PC-3 (cell line): ENCODE data around the gene SYNGR3. TPM values are rescaled to one million over a fixed set of nuclear protein-coding genes. Genes with fewer than 3 reads are reported as not detected.

Experiments used
- ATAC-seq: fragments of 200-7000 bp; cut with Tn5 transposase; 2 replicates; pipeline ENCODE4 v1.9.1; 2020; ENCODE audit warnings: mild to moderate bottlenecking, moderate library complexity
- BruUV-seq: library from RNA; stranded (reverse); fragments of 400-500 nt; replicated peaks from 2 replicates; lab custom pipeline; 2021; lab: Mats Ljungman, UMichigan
- CTCF ChIA-PET: fragments of 300-600 bp; sonication (Branson Sonifier 250); formaldehyde crosslinking; loops from one replicate; lab custom pipeline; 2022; ENCODE audit warnings: antibody characterized with exemption; lab: Charles Lee
- POLR2A ChIA-PET: fragments of 300-600 bp; sonication (Branson Sonifier 250); formaldehyde crosslinking; loops from one replicate; lab custom pipeline; 2022; ENCODE audit warnings: antibody characterized with exemption; ENCODE audit not compliant: unreplicated experiment; lab: Charles Lee
- DNase-seq: peaks from one replicate; pipeline ENCODE4 v3.0.0-alpha.2; 2015
- H2AFZ ChIP-seq: fragments of 300-600 bp; sonication (generic); 2 replicates; pipeline ENCODE4 v1.6.0; 2016; ENCODE audit warnings: antibody characterized with exemption, low read length
- H3F3A ChIP-seq: fragments of 300-600 bp; sonication (generic); one replicate; pipeline ENCODE4 v1.6.0; 2017; ENCODE audit warnings: antibody characterized with exemption, low read length, control low read depth, mild to moderate bottlenecking; ENCODE audit not compliant: unreplicated experiment
- H3K27ac ChIP-seq: fragments of 300-600 bp; sonication (generic); 2 replicates; pipeline ENCODE4 v1.5.1; 2016; ENCODE audit warnings: mild to moderate bottlenecking, low read length
- H3K27me3 ChIP-seq: fragments of 300-600 bp; sonication (generic); 2 replicates; pipeline ENCODE4 v1.6.1; 2016; ENCODE audit warnings: low read length, mixed read lengths
- H3K36me3 ChIP-seq: fragments of 300-600 bp; sonication (generic); 2 replicates; pipeline ENCODE4 v1.6.1; 2016; ENCODE audit warnings: low read depth, mixed run types, low read length, mixed read lengths
- H3K4me1 ChIP-seq: fragments of 300-600 bp; sonication (generic); 2 replicates; pipeline ENCODE4 v1.5.1; 2016; ENCODE audit warnings: low read length; ENCODE audit not compliant: insufficient read depth
- H3K4me2 ChIP-seq: fragments of 300-600 bp; sonication (generic); 2 replicates; pipeline ENCODE4 v1.6.0; 2016; ENCODE audit warnings: low read length
- H3K4me3 ChIP-seq: fragments of 300-600 bp; sonication (generic); 2 replicates; pipeline ENCODE4 v1.5.1; 2016; ENCODE audit warnings: mild to moderate bottlenecking, low read length, mixed read lengths
- H3K79me2 ChIP-seq: fragments of 300-600 bp; sonication (generic); 2 replicates; pipeline ENCODE4 v1.6.1; 2017; ENCODE audit warnings: low read length, mixed read lengths
- H3K9ac ChIP-seq: fragments of 300-600 bp; sonication (generic); 2 replicates; pipeline ENCODE4 v1.6.0; 2016; ENCODE audit warnings: mild to moderate bottlenecking, low read length
- H3K9me2 ChIP-seq: fragments of 300-600 bp; sonication (generic); replicated peaks from 2 replicates; pipeline ENCODE4 v1.6.1; 2016; ENCODE audit warnings: mixed run types, low read length, mixed read lengths
- H3K9me3 ChIP-seq: fragments of 300-600 bp; sonication (generic); 2 replicates; pipeline ENCODE4 v1.6.1; 2016; ENCODE audit warnings: low read length, mixed read lengths
- H4K20me1 ChIP-seq: fragments of 300-600 bp; sonication (generic); 2 replicates; pipeline ENCODE4 v1.6.1; 2016; ENCODE audit warnings: low read length, mixed read lengths
- CTCF ChIP-seq: fragments of 300-600 bp; sonication (generic); conservative IDR thresholded peaks from 2 replicates; pipeline ENCODE4 v1.5.1; 2017; ENCODE audit warnings: antibody characterized with exemption, low read depth, mild to moderate bottlenecking, low read length
- EZH2 ChIP-seq: fragments of 300-600 bp; sonication (generic); IDR thresholded peaks from one replicate; pipeline ENCODE4 v1.6.1; 2017; ENCODE audit warnings: antibody characterized with exemption, mild to moderate bottlenecking, low read length; ENCODE audit not compliant: unreplicated experiment
- EZH2phosphoT487 ChIP-seq: fragments of 300-600 bp; sonication (generic); IDR thresholded peaks from 2 replicates; pipeline ENCODE4 v1.6.1; 2018; ENCODE audit warnings: mild to moderate bottlenecking, antibody characterized with exemption, low read length, borderline replicate concordance
- intact Hi-C: fragments of 100-400 bp; cut with micrococcal nuclease; formaldehyde crosslinking; loops from 2 replicates; pipeline ENCODE4 v1.9.0; 2023
- total RNA-seq: library from RNA; depleted of rRNA; stranded (reverse); fragments of >200 nt; gene quantifications from 2 replicates; pipeline ENCODE4 v1.2.3, GENCODE V29; 2014

Gene SYNGR3
- total RNA-seq, 1 experiment from 2014 or later = 1.5 TPM

- H4K20me1 ChIP-seq = peaks cover 8% of the 10 kb centered on the region; the same call in 1 of the 2 replicates
- ChIA-PET POLR2A (no interaction called here), CTCF (no interaction called here)
- TF ChIP-seq CTCF = no peak
- ATAC-seq (no peak), DNase-seq (no peak)
- BruUV-seq = no TSS peak
- intact Hi-C loops = no loop called here
- no peak overlapping the region for H2AFZ ChIP-seq
- H3K4me2 ChIP-seq = no peak overlapping the region
- H3K9me2 ChIP-seq = no peaks in the 10 kb centered on the region
- no peak overlapping the region for H3K9ac ChIP-seq
- no peak overlapping the region for H3K4me3 ChIP-seq
- no peaks in the 10 kb centered on the region for H3K27me3 ChIP-seq
- H3K4me1 ChIP-seq = no peaks in the 10 kb centered on the region; the same call in 1 of the 2 replicates
- H3F3A ChIP-seq = no peaks in the 10 kb centered on the region
- H3K36me3 ChIP-seq = peaks cover 3% of the 10 kb centered on the region; the same call in 1 of the 2 replicates
- no peak overlapping the region for H3K27ac ChIP-seq
- no peaks in the 10 kb centered on the region for H3K9me3 ChIP-seq
- peaks cover 11% of the 10 kb centered on the region for H3K79me2 ChIP-seq
Measured at GRCh38 chr16:1998852-1999801, 9.4 kb downstream of the SYNGR3 start.

- Histone ChIP-seq H3K4me3 (no peak overlapping the region), H3K9ac (no peak overlapping the region), H3F3A (no peaks in the 10 kb centered on the region), H3K4me2 (no peak overlapping the region), H4K20me1 (peaks cover 11% of the 10 kb centered on the region; the same call in 1 of the 2 replicates), H3K27me3 (no peaks in the 10 kb centered on the region), H3K79me2 (peaks cover 19% of the 10 kb centered on the region), H3K4me1 (0 out of 2 replicates have a peak, but pooled peaks cover under 1% of the 10 kb centered on the region), H3K36me3 (peaks cover 3% of the 10 kb centered on the region; the same call in 1 of the 2 replicates), H3K9me3 (no peaks in the 10 kb centered on the region), H3K27ac (no peak overlapping the region), H3K9me2 (no peaks in the 10 kb centered on the region), H2AFZ (no peak overlapping the region)
- no peak for TF ChIP-seq EZH2phosphoT487
- TF ChIP-seq CTCF = no peak
- TF ChIP-seq EZH2 = no peak
- ChIA-PET POLR2A (no interaction called here), CTCF (no interaction called here)
- ATAC-seq (no peak), DNase-seq (no peak)
- intact Hi-C loops = no loop called here
- BruUV-seq = no TSS peak
Measured at GRCh38 chr16:1999866-2000514, 10.2 kb downstream of the SYNGR3 start.
